Superior temporal gyrus (tissue), 1 donor: ENCODE results near the gene PDE4DIP.
"Not testable (repeated sequence)": the region's sequence is repeated elsewhere in the genome, so short reads cannot be mapped to it uniquely, and the experiment has no call there.

Experiments used
- DNase-seq: peaks from one replicate; pipeline ENCODE4 v3.0.0-alpha.2; 2016; ENCODE audit errors: extremely low spot score

PDE4DIP gene

DNA sequence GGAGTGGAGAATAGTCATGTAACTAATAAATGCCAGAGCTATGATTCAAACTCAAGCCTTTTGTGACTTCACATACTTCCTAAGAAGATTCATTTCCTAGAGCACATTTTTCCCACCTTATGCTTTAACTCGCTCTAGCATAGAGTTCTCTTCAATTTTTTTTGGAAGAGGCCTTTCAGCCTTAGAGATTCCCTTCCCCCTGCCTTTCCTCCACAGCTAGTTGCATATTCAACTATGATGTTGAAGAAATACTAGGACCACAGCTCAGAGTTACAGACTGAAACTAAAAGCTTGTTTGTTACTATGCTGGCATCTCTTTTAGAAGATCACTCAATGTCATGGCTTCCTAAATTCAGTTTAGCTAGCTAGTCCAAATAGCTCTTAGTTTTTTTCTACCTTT is 131.2 kb downstream of the PDE4DIP start:
- DNase-seq: not testable (repeated sequence)

DNA sequence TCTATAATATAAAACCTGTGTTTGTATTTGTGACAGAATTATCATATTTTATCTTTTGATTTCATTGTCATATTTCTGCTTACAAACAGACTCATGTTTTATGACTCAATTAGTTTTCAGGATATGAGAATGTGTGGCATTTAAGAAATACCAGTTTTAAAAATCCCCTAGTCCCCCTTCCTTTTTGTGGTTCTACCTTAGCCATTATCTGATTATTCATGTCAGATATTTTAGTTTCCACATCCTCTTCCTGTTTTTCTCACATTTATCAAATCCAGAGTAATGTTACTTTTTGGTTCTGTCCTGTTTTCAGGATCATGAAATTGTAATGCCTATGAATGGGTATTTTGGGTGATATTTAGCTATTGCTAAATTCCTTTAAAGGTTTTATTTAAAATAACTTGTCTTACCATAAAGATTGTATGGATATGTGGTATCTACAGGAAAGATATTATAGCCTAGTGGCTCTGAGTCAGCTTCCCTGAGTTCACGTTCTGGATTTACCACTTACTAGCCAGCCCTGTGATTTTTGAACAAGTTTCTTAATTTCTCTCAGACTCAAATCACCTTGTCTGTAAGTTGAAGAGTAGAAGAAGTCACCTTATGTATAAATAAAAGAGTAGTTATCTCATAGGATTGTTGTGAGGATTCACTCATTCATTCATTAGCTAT is 131.8 kb downstream of the PDE4DIP start:
- DNase-seq: not testable (repeated sequence)

DNA sequence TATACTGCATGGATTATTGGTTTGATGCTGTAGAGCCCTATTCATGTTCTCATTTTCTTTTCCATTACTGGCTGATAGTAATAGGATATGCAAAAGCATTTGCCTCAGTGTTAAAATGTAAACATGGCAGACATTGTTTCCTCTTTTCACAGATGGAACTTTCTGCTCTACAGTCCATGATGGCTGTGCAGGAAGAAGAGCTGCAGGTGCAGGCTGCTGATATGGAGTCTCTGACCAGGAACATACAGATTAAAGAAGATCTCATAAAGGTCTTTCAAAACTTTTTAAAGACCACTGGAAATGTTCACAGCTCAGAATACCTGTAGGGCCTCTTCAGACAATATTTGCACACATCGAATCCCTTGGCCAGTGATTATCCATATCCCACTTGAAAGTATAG is 133.6 kb downstream of the PDE4DIP start:
- DNase-seq: not testable (repeated sequence)

DNA sequence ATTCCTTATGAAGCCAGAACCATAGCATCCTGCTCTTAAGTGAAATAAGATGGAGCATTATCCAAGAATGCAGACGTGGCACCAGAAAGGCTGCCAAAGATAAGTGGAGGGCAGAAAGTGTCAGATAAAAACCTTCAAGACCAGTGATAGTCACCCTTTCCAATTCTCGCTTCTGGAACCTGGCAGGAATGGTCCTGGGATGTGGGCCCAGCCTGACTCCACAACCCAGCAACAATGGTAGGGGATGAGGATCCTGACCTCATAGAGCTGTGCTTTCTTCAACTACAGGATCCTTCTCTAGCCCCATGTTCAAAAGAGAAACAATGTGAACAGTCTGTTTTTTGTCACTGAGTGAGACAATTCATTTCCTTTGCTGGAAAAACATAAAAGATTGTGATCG is 145.2 kb downstream of the PDE4DIP start:
- not testable (repeated sequence) for DNase-seq

DNA sequence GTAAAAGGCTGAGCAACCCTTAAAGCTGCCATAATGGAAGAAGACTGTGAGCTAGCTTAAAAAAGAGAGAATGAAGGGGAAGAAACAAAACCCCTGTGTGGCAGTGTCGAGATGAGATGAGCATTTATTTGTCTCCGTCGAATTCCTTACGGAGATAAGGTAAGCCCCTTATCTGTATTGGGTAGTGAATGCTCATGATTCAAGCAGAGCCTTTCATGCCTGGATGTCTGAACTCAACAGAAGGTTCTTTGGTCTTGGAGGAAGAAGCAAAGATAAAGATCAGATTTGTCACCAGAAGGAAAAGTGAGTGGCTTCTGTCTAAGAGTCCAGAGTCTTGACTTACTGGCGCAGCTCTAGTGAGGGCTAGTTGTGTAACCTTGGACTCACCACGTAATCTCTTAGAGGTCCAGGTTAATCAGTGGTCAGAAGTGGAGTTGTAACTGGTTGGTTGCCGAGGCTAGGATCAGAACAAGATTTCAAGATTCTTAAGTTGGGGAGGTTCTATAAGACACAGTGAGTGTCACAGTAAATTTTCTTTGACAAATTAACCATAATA is 146.1 kb downstream of the PDE4DIP start:
- DNase-seq: not testable (repeated sequence)

DNA sequence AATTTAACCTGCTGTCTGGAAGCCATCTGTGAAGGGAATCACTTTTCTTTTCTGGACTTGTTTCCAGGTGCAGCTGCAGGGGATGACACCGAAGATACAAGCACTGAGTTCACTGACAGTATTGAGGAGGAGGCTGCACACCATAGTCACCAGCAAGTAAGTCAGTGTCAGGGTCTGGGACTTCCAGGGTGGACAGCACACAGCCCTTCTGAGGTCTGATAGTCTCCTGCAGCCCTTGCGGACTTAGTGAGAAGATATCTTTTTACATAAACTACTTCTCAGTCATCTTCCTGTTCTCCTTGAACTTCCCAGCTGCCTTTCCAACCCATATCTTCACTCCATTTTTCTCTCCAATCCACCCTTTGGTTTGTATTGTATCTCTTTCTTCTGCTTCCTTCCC is 147.6 kb downstream of the PDE4DIP start:
- DNase-seq: not testable (repeated sequence)

DNA sequence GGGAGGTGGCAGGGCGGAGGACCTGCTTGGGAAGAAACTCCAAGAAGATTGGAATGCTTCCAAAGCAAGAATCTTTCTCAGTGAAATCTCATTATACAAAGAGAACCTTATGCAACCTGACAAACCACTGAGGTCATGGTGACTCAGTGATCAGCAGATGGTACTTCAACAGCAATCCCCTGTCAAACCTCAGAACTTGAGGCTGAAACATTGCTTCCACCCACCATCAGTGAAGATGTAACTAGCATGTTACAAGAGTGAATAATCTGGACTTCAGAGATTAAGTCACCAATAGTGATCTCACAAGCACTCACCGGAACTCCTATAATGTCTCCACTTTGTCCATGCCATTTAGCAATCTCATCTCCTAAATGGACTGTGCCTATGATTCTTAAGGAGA is 148.1 kb downstream of the PDE4DIP start:
- not testable (repeated sequence) for DNase-seq

DNA sequence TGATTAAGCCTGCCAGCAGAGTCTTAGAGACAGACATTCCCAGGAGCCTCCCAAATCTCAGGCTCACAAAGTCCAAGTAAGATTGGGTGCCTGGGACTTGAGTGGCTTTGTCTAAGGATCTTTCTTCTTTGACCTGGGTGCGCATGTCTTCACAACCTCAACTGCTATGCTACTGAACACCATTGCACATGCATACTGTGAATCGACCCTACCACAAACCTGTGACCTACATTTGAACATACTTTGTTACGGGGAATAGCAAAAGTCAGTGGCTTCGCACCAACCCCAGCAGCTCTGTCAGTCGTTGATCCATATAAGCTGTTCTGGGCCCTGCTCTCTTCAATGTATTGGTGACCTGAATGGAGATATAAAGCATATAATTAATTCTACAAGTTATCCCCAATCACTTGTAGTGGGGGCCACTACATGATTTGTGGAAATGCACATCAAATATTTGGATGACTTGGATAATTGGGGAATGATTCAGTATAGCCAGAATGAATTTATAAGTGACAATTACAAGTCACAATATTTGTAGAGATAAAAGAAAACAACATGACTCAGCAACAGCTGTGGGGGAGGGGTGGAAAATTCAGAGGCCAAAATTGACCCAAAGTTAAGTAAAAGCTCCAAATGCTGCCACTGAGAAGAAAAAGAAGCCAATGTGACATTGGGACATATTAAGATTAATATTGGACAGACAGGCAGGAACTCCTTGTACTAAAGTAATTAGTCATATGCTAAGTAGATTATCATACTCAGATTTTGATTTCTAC is 152.4 kb downstream of the PDE4DIP start:
- not testable (repeated sequence) for DNase-seq

DNA sequence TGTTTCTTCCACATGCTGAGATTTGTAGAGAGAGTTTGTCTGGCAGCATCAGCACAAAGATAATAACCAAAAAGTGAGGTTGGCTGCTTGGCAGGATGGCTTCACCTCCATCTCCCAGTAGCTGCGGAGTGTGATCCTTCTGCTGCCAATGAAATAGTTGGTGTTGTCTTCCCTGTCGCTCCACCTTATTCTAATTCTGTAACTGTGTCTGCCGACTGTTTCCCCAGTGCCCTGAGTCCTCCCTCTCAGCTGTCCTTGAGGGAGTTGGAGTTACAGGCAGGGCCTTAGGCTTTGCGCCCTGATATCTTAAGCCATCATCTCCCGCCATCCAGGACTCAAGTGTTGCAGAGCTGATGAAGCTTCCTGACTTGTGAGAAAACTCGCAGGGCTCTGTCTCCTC is 153.2 kb downstream of the PDE4DIP start:
- DNase-seq: not testable (repeated sequence)

DNA sequence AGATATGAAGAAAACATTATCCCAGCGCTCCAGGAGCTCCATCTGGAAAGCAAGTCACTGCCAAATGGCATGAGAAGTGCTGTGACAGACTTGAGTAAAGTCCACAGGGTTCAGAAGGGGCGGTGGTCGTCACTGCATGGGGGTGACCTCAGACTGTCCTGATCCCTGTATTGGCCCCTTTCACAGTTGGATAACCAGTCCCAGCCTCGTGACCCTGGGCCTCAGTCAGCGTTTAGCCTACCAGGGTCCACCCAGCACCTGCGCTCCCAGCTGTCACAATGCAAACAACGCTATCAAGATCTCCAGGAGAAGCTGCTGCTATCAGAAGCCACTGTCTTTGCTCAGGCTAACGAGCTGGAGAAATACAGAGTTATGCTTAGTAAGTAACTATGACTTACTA is 158.4 kb downstream of the PDE4DIP start:
- not testable (repeated sequence) for DNase-seq

DNA sequence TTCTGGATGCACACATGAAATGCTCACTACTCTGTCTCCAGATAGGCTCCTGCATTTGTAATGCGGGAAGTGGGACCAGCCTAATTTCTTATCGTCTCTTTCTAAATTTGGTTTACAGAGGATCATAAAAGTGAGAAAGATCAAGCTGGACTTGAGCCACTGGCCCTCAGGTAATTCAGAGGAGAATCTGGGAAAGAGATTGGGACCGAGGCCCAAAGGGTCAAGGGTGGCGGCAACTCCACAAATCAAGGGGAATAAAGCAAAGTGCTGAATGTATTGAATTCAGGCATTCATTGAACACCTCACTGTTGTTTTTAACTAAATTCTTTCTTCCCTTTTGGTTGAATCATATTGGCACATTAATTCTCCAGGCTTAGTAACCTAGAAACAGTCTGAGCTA is 164.1 kb downstream of the PDE4DIP start:
- DNase-seq: not testable (repeated sequence)

DNA sequence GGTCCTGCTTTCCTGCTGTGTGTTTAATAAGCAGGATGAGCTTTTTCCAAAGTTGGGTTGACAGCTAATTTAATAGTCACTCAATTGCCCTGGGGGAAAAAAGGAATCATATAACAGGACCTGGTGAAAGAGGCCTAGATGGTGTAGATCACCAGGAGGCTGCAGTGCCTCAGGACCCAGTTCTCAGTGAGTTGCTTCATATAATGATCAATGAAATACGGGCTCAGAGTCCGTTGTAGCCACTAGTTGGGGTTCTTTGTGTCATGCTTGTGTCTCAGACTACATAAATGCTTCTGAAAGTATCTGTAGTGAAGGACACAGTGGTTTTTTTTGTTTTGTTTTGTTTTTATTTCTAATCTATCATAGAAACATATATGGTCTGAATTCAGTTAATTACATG is 164.5 kb downstream of the PDE4DIP start:
- not testable (repeated sequence) for DNase-seq

DNA sequence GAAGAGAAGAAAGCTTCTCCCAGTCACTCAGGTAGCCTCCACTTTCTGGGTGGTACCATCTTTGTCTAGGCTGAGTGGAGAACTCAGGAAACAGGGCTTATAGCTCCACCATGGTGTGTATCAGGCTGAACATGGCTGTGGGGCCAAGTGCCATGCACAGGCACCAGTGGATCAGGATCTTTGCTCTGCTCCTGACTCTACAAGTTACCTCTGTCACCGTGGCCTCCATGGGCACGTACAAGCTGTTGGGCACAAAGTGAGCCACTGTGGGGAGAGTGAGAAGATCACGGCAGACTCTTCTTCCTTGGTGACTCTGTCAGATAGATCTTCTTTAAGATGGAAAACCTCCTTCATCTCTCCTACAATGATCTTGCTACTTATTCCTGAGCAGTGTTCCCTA is 165.5 kb downstream of the PDE4DIP start:
- not testable (repeated sequence) for DNase-seq

DNA sequence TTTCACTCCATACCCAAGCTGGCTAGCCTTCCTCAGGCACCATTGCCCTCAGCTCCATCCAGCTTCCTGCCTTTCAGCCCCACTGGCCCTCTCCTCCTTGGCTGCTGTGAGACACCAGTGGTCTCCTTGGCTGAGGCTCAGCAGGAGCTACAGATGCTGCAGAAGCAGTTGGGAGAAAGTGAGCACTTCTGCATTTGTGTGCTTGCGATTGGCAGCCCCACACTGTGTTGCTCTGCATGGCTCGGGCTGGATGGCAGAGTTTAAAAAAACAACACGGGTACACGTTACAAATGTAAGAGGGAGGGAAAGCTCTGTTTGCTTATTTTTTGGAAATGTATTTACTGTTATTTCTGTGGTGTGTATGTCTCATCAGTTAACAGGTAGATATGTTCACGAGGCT is 168.4 kb downstream of the PDE4DIP start:
- DNase-seq: not testable (repeated sequence)

DNA sequence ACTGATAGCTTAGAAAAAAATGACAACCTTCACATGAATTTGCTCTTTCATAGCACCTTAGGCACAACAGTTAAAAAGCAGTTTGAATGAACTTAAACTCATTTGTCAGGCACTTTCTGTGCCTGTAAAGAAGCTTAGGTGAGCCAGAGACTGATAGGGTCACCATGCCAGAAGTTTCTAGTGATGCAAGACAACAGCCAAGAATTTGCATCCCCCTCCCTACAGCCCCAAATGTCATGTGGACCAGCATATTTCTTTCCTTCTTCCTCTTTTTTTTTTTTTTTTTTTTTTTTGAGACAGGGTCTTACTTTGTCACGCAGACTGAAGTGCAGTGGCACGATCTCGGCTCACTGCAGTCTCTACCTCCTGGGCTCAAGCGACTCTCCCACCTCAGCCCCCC is 169.3 kb downstream of the PDE4DIP start:
- DNase-seq: not testable (repeated sequence)

DNA sequence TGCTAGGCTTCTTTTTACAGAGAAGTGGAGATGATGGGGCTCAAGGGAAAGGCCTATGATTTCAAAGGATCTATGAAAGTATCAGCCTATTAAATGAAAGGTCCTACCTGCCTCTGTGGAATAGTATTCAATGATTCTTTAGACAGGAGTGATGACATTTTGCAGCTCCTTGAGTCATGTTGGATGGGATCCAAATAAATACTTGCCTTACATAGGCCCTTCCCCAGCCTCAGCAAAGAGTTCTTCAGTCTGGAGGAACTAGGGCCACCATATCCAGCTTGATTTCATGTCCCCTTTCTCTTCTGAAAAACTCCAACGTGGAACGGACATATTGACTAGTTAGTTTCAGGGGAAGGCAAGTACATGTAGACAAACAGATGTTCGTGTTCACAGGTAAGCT is 171.3 kb downstream of the PDE4DIP start:
- DNase-seq: not testable (repeated sequence)

DNA sequence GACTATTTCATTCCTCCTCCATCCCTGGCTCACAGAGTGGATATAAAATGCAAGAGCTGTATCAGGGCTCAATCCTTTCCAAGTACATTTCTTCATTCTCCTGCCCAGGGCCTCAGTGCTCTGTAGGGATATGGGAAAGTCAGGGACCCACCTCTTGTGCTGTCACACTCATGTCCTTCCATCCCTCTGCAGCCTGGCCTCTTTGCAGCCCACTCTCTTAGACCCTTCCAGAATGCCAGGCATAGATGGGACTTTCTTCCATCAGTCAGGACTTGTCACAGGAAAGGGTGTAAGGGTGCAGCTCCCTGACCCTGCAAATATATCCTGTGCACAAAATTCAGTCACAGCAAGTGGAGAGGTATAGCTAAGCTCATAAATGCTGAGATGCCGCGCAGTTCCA is 172.4 kb downstream of the PDE4DIP start:
- DNase-seq: not testable (repeated sequence)

DNA sequence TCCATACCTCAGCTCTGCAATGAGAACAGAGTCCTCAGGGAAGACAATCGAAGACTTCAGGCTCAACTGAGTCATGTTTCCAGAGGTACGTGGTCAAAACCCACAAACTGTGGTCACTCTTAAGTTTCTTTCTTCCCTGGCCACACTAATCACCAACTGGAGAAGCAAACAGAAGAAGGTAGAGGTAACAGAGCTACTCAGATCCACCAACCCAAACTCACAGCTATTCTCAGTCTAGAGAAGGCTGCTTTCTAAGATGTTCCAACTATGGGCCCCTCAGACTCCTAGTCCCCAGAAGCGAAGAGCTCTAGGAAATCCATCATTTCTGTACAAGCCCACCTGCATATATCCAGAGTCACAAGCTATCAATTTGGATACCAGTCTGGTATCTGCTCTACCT is 174.3 kb downstream of the PDE4DIP start:
- DNase-seq: not testable (repeated sequence)

DNA sequence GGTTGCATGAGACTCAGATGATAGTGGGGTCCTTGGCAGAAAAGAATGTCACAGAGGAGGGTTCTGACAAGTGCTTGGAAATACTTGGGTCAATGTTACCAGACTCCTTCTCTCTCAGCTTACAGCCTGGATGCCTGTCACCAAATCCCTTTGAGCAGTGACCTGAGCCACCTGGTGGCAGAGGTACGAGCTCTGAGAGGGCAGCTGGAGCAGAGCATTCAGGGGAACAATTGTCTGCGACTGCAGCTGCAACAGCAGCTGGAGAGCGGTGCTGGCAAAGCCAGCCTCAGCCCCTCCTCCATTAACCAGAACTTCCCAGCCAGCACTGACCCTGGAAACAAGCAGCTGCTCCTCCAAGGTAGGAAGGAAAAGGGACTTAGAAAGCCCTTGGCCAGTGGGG is 180.1 kb downstream of the PDE4DIP start:
- not testable (repeated sequence) for DNase-seq

DNA sequence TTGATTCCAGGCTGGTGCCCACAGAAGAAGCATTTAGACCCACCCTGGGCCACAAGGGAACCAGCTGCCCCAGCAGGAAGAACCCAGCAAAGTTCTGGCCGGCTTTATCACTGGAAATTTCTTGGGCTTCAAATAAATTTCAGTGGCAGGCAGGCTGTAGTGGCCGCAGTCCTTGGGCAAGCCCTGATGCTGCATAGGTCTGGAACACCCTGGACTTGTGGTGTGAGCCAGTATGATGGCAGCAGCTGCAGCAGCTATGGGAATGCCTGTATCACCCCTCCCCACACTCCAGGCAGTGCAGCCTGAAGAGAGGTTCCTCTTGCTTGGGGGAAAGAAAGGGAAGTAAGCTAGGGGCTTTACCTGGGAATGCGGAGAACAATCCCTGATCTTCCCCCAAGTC is 189.7 kb downstream of the PDE4DIP start:
- not testable (repeated sequence) for DNase-seq

DNA sequence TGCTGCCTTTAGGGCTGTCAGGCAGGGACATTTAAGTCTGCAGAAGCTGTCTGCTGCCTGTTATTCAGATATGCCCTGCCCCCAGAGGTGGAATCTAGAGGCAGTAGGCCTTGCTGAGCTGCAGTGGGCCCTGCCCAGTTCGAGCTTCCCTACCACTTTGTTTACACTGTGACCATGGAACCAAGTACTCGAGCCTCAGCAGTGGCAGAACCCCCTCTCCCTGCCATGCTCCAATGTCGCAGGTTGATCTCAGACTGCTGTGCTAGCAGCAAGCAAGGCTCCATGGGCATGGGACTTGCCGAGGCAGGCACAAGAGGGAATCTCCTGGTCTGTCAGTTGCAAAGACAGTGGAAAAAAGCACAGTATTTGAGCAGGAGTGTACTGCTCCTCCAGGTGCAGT is 198.8 kb downstream of the PDE4DIP start:
- not testable (repeated sequence) for DNase-seq

DNA sequence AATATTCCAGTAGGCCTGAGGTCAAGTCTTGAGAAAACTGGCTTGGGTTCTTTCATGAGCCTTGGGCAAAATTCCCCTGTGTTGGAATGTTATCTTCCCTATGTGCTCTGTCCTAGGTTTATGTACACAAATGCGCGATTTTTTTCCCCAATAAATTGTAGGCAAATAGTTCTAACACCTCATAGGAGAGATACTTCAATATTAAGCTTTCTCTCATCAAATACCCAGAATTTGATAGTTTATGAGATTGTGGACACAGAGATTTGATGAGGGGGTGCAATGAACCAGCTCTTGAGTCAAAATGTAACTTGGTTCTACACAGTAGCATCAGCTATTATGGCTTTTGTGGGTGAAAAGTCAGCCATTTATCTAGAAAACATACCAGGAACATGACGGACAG is 220.4 kb downstream of the PDE4DIP start:
- not testable (repeated sequence) for DNase-seq
